Trophoblast cell (in vitro differentiated cells and primary cell): ENCODE results near the gene MLLT6.

Experiments
- DNase-seq, 2 donors: peaks; one replicate each; pipeline ENCODE4 v3.0.0-alpha.2; 2016
- H2AFZ ChIP-seq: 2 replicates; pipeline ENCODE4 v1.6.1; 2013; ENCODE audit warnings: low read length, moderate library complexity, mild to moderate bottlenecking; ENCODE audit not compliant: insufficient read depth, poor library complexity
- H2AK5ac ChIP-seq: 2 replicates; pipeline ENCODE4 v1.6.1; 2013; ENCODE audit warnings: mild to moderate bottlenecking, low read length
- H2BK120ac ChIP-seq: 2 replicates; pipeline ENCODE4 v1.6.1; 2013; ENCODE audit warnings: low read length, mild to moderate bottlenecking, moderate library complexity; ENCODE audit not compliant: insufficient read depth, poor library complexity
- H2BK12ac ChIP-seq: 2 replicates; pipeline ENCODE4 v1.6.1; 2013; ENCODE audit warnings: mild to moderate bottlenecking, low read length, moderate library complexity
- H2BK5ac ChIP-seq: 2 replicates; pipeline ENCODE4 v1.6.1; 2013; ENCODE audit warnings: low read length, low read depth, moderate library complexity, mild to moderate bottlenecking; ENCODE audit not compliant: poor library complexity
- H3K14ac ChIP-seq: 2 replicates; pipeline ENCODE4 v1.6.1; 2013; ENCODE audit warnings: mild to moderate bottlenecking, low read length
- H3K18ac ChIP-seq: 2 replicates; pipeline ENCODE4 v1.6.1; 2013; ENCODE audit warnings: mild to moderate bottlenecking, low read length
- H3K23ac ChIP-seq: 2 replicates; pipeline ENCODE4 v1.6.1; 2013; ENCODE audit warnings: low read length
- H3K27ac ChIP-seq: 2 replicates; pipeline ENCODE4 v1.5.1; 2013; ENCODE audit warnings: low read depth, mild to moderate bottlenecking, inconsistent platforms, low read length, moderate library complexity
- H3K27me3 ChIP-seq: 2 replicates; pipeline ENCODE4 v1.6.1; 2013; ENCODE audit warnings: inconsistent platforms, mild to moderate bottlenecking, low read length, moderate library complexity; ENCODE audit not compliant: insufficient read depth
- H3K36me3 ChIP-seq, 2 experiments: 1 replicate in 1 of 2; 2 replicates in 1 of 2; pipeline ENCODE4 v1.6.1; 2013; ENCODE audit warnings: low read length in 2 of 2, mild to moderate bottlenecking in 2 of 2, moderate library complexity in 1 of 2; ENCODE audit not compliant: insufficient read depth in 2 of 2, control insufficient read depth in 1 of 2
- H3K4ac ChIP-seq: 2 replicates; pipeline ENCODE4 v1.6.1; 2013; ENCODE audit warnings: low read depth, mild to moderate bottlenecking, low read length, moderate library complexity
- H3K4me1 ChIP-seq, 2 experiments: 1 replicate in 1 of 2; 2 replicates in 1 of 2; pipeline ENCODE4 v1.6.1; 2013; ENCODE audit warnings: low read length in 2 of 2, mild to moderate bottlenecking in 2 of 2, moderate library complexity in 1 of 2; ENCODE audit not compliant: insufficient read depth in 2 of 2, control insufficient read depth in 1 of 2
- H3K4me2 ChIP-seq: 2 replicates; pipeline ENCODE4 v1.6.1; 2013; ENCODE audit warnings: inconsistent platforms, mild to moderate bottlenecking, low read length, moderate library complexity
- H3K4me3 ChIP-seq: 2 replicates; pipeline ENCODE4 v1.5.1; 2013; ENCODE audit warnings: mild to moderate bottlenecking, low read depth, low read length, inconsistent platforms
- H3K79me1 ChIP-seq: one replicate; pipeline ENCODE4 v1.6.1; 2013; ENCODE audit warnings: low read length
- H3K79me2 ChIP-seq: 2 replicates; pipeline ENCODE4 v1.6.1; 2013; ENCODE audit warnings: low read length, mild to moderate bottlenecking; ENCODE audit not compliant: control insufficient read depth, insufficient read depth, poor library complexity
- H3K9ac ChIP-seq: 2 replicates; pipeline ENCODE4 v1.6.1; 2013; ENCODE audit warnings: mild to moderate bottlenecking, low read length
- H3K9me3 ChIP-seq: 2 replicates; pipeline ENCODE4 v1.6.1; 2013; ENCODE audit warnings: low read depth, mild to moderate bottlenecking, control low read depth, inconsistent platforms, low read length; ENCODE audit not compliant: insufficient read depth
- H4K12ac ChIP-seq: 2 replicates; pipeline ENCODE4 v1.6.1; 2013; ENCODE audit warnings: low read depth, mild to moderate bottlenecking, low read length, moderate library complexity
- H4K8ac ChIP-seq: 2 replicates; pipeline ENCODE4 v1.6.1; 2013; ENCODE audit warnings: low read depth, mild to moderate bottlenecking, low read length, moderate library complexity
- H4K91ac ChIP-seq: one replicate; pipeline ENCODE4 v1.6.1; 2013; ENCODE audit warnings: low read depth, mild to moderate bottlenecking, low read length, moderate library complexity
- WGBS: extraction: QIAGEN DNeasy Blood & Tissue Kit; methylation state at CpG from one replicate; pipeline ENCODE4 v1.1.7; 2013; ENCODE audit warnings: missing lambda C conversion rate; ENCODE audit not compliant: insufficient read length, insufficient coverage; ENCODE audit errors: extremely low coverage; 5-methylcytosine and 5-hydroxymethylcytosine counted together

Gene MLLT6

GRCh38 chr17:38674749-38675615 lies 30.1 kb upstream of the MLLT6 start, which contains the start of gene EPOP:
TSS of gene EPOP (minus strand) at chr17:38674957. CDS start at chr17:38674495, 462 bp downstream.
- no peaks in the 10 kb centered on the region for H3K9me3 ChIP-seq
- peak within 1 kb of the TSS; percentile 28 for H4K91ac ChIP-seq
- H3K36me3 ChIP-seq, result no peaks in the 10 kb centered on the region
- H3K18ac ChIP-seq, result no peak within 1 kb of the TSS
- H4K8ac ChIP-seq, result peak within 1 kb of the TSS; percentile 23
- no peak within 1 kb of the TSS for H3K14ac ChIP-seq
- peak; percentile 67 to 78 for DNase-seq
- peak within 1 kb of the TSS; percentile 48 for H2AFZ ChIP-seq
- peaks cover 12 to 13% of the 10 kb centered on the region in 2 experiments for H3K4me1 ChIP-seq
- peak within 1 kb of the TSS; percentile 49 for H3K9ac ChIP-seq
- no peak within 1 kb of the TSS for H2BK12ac ChIP-seq
- peak within 1 kb of the TSS; percentile 88 for H3K4me2 ChIP-seq
- H2AK5ac ChIP-seq, result no peak within 1 kb of the TSS
- H3K79me1 ChIP-seq, result no peaks in the 10 kb centered on the region
- no peak within 1 kb of the TSS for H2BK5ac ChIP-seq
- H3K4ac ChIP-seq, result no peak within 1 kb of the TSS
- no peaks in the 10 kb centered on the region for H3K79me2 ChIP-seq
- no CpG with 5 or more reads among the region's 80 CpGs for WGBS
- peak within 1 kb of the TSS; percentile 64 for H3K4me3 ChIP-seq
- peak within 1 kb of the TSS; percentile 54 for H2BK120ac ChIP-seq
- no peak within 1 kb of the TSS for H3K27ac ChIP-seq
- no peak within 1 kb of the TSS for H4K12ac ChIP-seq
- peaks cover 51% of the 10 kb centered on the region for H3K27me3 ChIP-seq
- H3K23ac ChIP-seq, result no peak within 1 kb of the TSS

GRCh38 chr17:38676706-38677504 lies 28.2 kb upstream of the MLLT6 start:
- no peak overlapping the region for H3K4me3 ChIP-seq
- H3K4me2 ChIP-seq, result no peak overlapping the region
- H4K91ac ChIP-seq, result no peak overlapping the region
- H3K36me3 ChIP-seq, result no peaks in the 10 kb centered on the region
- no peaks in the 10 kb centered on the region for H3K79me2 ChIP-seq
- no peak overlapping the region for H3K18ac ChIP-seq
- H3K27me3 ChIP-seq, result peaks cover 38% of the 10 kb centered on the region
- no peak overlapping the region for H3K27ac ChIP-seq
- H2AFZ ChIP-seq, result no peak overlapping the region
- no peak overlapping the region for H2AK5ac ChIP-seq
- peaks cover 12 to 13% of the 10 kb centered on the region in 2 experiments for H3K4me1 ChIP-seq
- no peak overlapping the region for H2BK5ac ChIP-seq
- no peak overlapping the region for H3K23ac ChIP-seq
- H2BK12ac ChIP-seq, result no peak overlapping the region
- H4K12ac ChIP-seq, result no peak overlapping the region
- H4K8ac ChIP-seq, result peak overlapping the region; percentile 26
- no peak overlapping the region for H3K9ac ChIP-seq
- no peaks in the 10 kb centered on the region for H3K79me1 ChIP-seq
- no peak overlapping the region for H3K4ac ChIP-seq
- no peak overlapping the region for H3K14ac ChIP-seq
- no CpG with 5 or more reads among the region's 9 CpGs for WGBS
- DNase-seq, result peak; percentile 96 to 99
- H2BK120ac ChIP-seq, result no peak overlapping the region
- H3K9me3 ChIP-seq, result no peaks in the 10 kb centered on the region

DNA sequence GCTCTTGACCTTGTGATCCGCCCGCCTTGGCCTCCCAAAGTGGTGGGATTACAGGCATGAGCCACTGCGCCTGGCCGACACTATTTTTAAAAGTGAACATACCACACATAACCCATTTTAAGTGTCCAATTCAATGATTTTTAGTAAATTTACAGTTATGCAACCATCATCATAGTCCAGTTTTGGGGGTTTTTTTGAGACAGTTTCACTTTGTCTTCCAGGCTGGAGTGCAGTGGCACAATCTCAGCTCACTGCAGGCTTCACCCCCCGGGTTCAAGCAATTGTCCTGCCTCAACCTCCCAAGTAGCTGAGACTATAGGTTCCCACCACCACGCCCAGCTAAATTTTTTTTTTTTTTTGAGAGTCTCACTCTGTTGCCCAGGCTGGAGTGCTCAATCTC lies 27.3 kb upstream of the MLLT6 start:
- H4K8ac ChIP-seq, result no peak overlapping the region
- no peaks in the 10 kb centered on the region for H3K79me2 ChIP-seq
- H3K27me3 ChIP-seq, result peaks cover 29% of the 10 kb centered on the region
- no peaks in the 10 kb centered on the region for H3K9me3 ChIP-seq
- no peak overlapping the region for H3K4me2 ChIP-seq
- no peak overlapping the region for H3K4ac ChIP-seq
- H2BK120ac ChIP-seq, result no peak overlapping the region
- no CpG with 5 or more reads among the region's 6 CpGs for WGBS
- H2BK5ac ChIP-seq, result no peak overlapping the region
- H3K9ac ChIP-seq, result no peak overlapping the region
- no peaks in the 10 kb centered on the region for H3K79me1 ChIP-seq
- H4K12ac ChIP-seq, result no peak overlapping the region
- no peak overlapping the region for H3K18ac ChIP-seq
- no peaks in the 10 kb centered on the region for H3K36me3 ChIP-seq
- H2BK12ac ChIP-seq, result no peak overlapping the region
- peaks cover 12 to 13% of the 10 kb centered on the region in 2 experiments for H3K4me1 ChIP-seq
- no peak overlapping the region for H3K14ac ChIP-seq
- no peak overlapping the region for H3K4me3 ChIP-seq
- no peak overlapping the region for H2AFZ ChIP-seq
- H2AK5ac ChIP-seq, result no peak overlapping the region
- H3K23ac ChIP-seq, result no peak overlapping the region
- H3K27ac ChIP-seq, result no peak overlapping the region
- no peak for DNase-seq
- no peak overlapping the region for H4K91ac ChIP-seq

GRCh38 chr17:38681096-38681495 lies 24.0 kb upstream of the MLLT6 start:
- Histone ChIP-seq H4K12ac (no peak overlapping the region), H3K9ac (no peak overlapping the region), H3K27me3 (no peaks in the 10 kb centered on the region), H3K27ac (no peak overlapping the region), H2BK120ac (no peak overlapping the region), H2BK5ac (no peak overlapping the region), H4K91ac (no peak overlapping the region), H3K23ac (no peak overlapping the region), H2AFZ (no peak overlapping the region), H3K14ac (no peak overlapping the region), H3K18ac (no peak overlapping the region), H3K36me3 (no peaks in the 10 kb centered on the region), H2BK12ac (no peak overlapping the region), H3K9me3 (no peaks in the 10 kb centered on the region), H3K79me1 (no peaks in the 10 kb centered on the region), H2AK5ac (no peak overlapping the region), H3K4me2 (no peak overlapping the region), H3K79me2 (no peaks in the 10 kb centered on the region), H3K4me3 (no peak overlapping the region), H3K4me1 (peaks cover 3% of the 10 kb centered on the region in 2 experiments), H3K4ac (no peak overlapping the region), H4K8ac (no peak overlapping the region)
- DNase-seq, result no peak
- WGBS, result no CpG with 5 or more reads among the region's 3 CpGs
